Activated CD4-positive, alpha-beta T cell treated with anti-CD3 and anti-CD28 coated beads, Interleukin-10, Interleukin-2, amounts not matched to agents 100 ng/mL and 50 ng/mL, durations not matched to agents 16 hours and 8 hours (primary cell): Measurements from ENCODE around the gene ATP2A3.

Experiments
- DNase-seq: peaks from one replicate; pipeline ENCODE4 v3.0.0-alpha.2; 2020

The ATP2A3 gene

GRCh38 chr17:3924512-3925350, 39.5 kb downstream of the ATP2A3 start:
- no peak for DNase-seq

GRCh38 chr17:3923466-3924190, 40.6 kb downstream of the ATP2A3 start:
- DNase-seq, result no peak

- DNase-seq, result no peak
Measured at GRCh38 chr17:3922765-3923164, 41.5 kb downstream of the ATP2A3 start.

GRCh38 chr17:3921502-3922319, 42.5 kb downstream of the ATP2A3 start:
- no peak for DNase-seq

- DNase-seq, result no peak
Measured at GRCh38 chr17:3921006-3921405, 43.2 kb downstream of the ATP2A3 start.

DNA sequence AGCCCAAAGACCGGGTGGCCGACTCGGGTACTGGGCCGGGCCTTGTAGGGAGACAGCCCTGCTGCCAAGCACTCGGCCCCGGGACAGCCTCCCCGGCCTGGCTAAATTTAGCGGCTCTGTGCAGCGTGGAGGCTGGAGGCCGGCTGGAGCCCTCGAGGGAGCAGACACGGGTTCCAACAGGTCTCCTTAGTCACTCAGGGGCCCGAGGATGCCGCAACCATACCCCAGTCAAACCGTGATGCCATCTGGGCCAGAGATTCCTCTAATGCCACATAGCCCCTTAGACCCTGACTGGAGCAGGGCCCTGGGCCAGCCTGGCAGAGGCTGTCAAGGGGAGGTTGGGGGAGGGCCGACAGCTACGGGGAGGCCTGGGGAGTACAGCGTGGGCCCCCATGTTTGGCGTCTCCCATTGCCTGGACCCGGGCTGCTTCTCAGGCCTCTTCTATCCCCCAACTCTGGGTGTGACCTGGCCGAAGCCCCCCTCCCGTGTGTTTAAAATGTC, 45.1 kb downstream of the ATP2A3 start:
- DNase-seq, result no peak

DNA sequence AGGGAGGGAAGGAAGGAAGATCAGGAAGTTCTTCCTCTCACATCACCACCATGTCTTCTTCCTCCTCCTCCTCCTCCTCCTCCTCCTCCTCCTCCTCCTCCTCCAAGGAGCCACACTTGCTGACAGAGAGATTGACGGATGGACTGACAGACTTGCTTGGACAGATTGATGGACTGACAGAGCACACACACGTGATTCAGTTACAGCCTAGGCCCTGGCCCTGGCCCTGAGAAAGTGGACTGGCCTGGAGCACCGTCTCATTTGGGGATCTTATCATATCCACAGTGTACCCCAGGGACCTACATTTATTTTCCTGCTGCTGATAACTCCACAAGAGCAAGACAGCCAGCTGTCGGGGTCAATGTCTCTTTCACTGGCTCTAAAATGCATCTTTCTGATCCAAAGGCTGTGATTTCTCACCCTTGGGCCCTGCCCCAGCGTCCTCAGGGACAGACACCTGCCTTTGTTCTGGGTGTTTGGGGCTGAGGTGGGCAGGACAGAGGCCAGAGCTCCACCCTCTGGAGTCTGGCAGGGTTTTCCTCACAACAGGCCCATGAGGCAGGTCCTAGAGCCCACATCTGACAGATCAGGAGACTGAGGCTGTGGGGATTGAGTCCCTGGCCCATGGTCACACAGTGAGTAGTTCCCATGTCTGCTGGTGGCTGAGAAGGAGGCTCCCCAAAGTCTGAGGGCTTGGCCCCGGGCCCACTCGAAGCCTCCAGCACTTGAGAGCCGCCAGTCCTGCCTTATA, 45.7 kb downstream of the ATP2A3 start:
- DNase-seq, result no peak

- DNase-seq, result no peak
Measured at GRCh38 chr17:3917391-3917931, 46.8 kb downstream of the ATP2A3 start.

DNA sequence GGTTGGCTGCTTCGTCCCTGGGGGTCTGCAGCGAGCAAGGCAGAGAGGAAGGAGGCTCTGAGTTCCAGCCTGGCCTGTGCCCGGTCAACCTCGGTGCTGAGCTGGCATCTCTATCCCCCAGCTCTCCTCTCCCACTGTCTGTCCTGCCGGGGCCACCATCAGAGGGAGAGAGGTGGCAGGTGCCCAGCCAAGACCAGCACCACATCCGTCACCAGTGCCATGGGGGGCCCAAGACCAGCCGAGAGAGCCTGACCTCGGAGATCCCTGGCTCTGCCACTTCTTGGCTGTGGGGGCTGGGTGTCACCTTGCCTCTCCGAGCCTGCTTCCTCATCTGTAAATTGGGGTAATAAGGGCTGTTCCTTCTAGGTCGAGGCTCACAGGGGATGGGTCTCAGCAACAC, 47.4 kb downstream of the ATP2A3 start:
- DNase-seq, result no peak

- DNase-seq, result peak; percentile 60
Measured at GRCh38 chr17:3915995-3916696, 48.1 kb downstream of the ATP2A3 start, which contains the start of gene P2RX1. Gene P2RX1 (minus strand): TSS chr17:3916465. CDS start chr17:3916225, 240 bp downstream.

DNA sequence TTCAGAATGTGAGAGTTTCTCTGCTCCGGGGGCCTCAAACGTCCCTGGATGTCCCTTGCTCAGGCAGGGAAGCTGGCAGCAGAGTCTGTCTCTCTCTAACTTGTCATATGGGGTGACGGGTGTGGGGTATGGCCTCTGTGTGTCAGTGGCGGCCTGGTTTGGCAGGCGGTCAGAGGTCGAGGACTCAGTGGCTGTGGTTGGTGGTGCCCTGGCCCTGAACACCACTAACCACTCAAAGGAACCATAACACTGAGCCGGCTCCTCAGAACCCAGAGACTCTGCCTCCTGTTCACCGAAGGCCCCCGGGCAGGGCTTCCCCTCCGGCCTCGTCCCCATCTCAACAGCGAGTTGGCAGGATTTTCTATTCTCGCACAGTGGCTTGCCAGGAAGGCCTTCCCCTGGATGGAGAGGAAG, 48.6 kb downstream of the ATP2A3 start:
- no peak for DNase-seq

GRCh38 chr17:3914312-3914670, 49.9 kb downstream of the ATP2A3 start:
- DNase-seq, result no peak

DNA sequence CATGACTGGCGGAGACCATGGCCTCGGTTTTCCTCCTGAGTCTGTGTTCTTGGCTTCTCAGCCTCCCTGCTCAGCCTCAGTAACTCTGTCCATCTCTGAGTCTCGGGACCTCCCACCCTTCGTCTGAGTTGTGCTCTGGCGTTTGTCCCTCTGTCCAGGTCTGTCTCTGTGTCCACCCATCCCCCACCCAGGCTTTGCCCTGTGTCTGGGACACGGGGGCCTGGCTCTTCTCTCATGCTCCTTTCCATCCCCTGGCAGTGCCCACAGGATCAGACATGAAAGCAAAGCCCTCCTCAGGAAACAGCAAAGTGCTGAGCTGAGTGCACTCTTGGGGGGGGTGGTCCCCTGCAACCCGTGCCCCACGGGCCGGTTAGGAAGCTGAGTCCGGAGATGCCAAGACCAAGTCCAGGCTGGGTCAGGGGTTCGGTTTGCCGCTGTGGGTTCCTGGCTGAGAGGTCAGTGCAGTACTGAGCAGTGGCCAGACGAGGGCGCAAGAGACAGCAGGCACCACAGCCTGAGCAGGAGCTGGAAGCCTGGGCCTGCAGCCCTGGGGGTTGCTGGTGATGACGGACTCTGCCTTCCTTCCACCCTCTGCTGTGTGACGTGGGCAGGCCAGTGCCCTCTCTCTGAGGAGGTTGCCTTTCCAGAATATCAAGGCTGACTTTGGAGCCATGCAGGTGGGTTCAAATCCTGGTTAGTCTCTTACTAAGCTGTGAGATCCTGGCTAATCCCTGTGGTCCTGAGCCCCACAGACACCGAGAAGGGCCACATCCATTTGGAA, 50.5 kb downstream of the ATP2A3 start:
- DNase-seq, result peak; percentile 88

DNA sequence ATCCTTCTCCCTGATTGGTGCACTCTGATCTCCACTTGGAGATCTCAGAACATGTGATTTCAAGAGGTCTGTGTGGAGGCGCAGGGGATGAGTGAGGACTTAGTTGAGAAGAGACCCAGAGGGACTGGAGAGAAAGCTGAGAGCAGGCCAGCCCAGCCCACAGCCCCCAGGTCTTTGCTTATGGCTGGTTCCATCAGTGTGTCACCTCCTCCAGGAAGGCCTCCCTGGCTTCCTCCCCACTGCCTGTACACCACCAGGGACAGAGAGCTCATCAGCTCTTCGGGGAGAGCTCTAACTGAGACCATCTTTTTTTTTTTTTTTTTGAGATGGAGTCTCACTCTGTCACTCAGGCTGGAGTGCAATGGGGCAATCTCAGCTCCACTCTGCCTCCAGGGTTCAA, 51.4 kb downstream of the ATP2A3 start:
- no peak for DNase-seq

DNA sequence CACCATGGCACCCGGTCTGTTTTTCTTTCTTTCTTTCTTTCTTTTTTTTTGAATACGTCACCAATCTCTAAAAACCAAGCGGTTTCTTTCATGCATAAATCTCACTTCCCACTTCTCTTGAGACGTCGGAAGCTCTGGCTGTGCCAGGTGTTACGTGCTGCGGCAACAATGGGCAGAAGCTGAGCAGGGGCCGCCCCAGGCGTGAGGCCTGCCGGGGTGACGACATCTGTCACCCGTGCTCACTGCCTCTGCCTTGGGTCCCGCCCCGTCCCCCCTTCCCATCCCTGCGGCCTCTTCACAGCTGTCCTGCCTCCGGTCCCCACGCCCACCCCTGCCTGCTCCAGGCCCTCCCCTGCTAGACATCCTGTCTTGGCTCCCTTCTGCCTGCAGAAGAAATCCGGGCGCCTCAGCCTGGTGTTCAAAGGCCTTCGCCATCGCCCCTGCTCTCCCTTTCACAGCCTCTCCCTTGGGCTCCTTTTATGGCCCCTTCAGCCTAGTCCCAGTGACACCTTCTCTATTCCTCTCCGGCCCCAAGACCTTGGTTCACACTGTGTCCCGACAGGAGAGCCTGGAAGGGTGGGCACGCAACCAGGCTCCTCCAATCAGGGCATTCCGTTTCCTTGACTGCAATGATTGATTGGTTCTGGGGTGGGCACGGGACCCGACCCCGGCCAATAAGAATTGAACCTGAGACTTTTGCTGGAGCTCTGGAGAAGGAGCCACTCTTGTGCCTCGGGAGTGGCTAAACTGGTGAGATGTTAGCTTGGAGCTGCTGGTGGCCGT, 52.8 kb downstream of the ATP2A3 start:
- peak; percentile 78 for DNase-seq

DNA sequence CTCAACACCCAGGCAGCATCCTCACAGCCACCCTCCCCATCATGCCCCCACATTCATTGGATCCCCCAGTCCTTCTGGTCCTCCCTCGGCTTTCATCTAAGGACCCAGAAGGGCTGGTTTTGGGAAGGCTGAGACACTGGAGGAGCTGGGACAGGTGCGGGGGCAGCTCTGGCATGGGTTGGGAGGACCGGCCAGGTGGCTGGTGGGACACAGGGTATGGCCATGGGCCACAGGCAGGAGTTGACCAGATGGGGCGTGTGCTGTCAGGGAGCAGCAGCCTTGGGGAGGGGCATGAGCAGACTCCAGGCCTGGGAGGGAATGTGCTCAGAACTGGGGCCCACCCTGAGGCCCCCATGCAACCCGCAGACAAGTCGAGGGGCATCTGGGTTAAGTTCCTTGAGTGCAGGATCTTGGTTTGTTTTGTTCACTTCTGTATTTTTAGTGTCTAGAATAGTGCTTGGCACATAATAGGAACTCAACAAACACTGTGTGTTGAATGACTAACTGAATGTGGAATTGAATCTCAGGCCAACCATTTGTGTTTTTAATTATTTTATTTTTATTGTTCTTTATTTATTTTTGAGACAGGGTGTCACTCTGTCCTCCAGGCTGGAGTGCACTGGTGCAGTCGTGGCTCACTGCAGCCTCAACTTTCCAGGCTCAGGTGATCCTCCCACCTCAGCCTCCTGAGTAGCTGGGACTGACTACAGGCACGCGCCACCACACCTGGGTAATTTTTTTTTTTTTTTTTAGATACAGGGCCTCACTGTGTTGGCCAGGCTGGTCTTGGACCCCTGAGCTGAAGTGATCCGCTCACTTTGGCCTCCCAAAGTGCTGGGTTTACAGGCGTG, 53.6 kb downstream of the ATP2A3 start:
- DNase-seq, result no peak

DNA sequence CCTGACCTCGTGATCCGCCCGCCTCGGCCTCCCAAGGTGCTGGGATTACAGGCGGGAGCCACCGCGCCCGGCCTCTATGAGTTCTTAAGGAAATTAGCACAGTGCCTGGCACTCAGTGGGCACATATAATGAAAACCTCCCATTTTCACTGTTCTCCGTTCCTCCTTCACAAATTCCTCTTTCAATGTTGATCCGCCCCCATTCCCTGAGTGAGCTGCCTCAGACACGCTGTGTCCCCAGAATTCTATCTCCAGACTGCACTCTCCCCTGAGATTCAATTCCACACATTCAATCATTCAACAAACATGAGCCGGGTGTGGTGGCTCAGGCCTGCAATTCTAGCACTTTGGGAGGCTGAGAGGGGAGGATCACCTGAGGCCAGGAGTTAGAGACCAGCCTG, 55.0 kb downstream of the ATP2A3 start:
- DNase-seq, result no peak

GRCh38 chr17:3907483-3908216, 56.6 kb downstream of the ATP2A3 start:
- DNase-seq, result no peak
